ENCODE results near the gene PLCL1. TPM values are rescaled to one million over a fixed set of nuclear protein-coding genes. Genes with fewer than 3 reads are reported as not detected.

The PLCL1 gene
- total and polyA plus RNA-seq, 8 donors = 0.93 to 28.7 (median 3.1) TPM

DNA sequence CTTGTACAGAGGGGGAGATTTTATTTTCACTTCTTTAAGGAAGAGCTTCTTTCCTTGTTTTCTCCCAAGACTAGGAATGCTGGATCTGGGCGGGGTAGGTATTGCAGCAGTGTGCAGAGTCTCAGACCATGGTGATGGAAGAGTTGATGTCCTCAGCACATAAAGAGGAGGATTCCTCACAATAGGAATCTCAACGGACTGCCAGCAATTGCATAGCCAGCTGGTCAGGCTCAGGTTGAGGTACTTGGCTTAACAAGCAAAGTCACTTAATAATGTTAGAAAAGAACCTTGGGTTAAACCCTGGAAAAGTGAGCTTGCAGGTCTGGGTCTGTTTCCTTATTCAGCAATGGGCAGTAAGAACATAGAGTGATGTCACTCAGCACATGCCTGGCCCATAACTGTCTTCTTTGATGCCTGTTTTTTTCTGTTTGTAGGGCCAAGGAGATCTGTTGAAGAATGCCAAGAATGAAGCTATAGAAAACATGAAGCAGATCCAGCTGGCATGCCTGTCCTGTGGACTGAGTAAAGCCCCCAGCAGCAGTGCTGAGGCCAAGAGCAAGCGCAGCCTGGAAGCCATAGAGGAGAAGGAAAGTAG, 342.1 kb downstream of the PLCL1 start:
- Histone ChIP-seq H3K4me3 (no peak overlapping the region), H3K27ac (no peak overlapping the region), H3K36me3 (peaks cover 0 to 4% (median 0%) of the 10 kb centered on the region in 4 donors), H3K9me3 (no peaks in the 10 kb centered on the region), H3K27me3 (no peaks in the 10 kb centered on the region), H3K4me1 (no peaks in the 10 kb centered on the region)
- peak in 1 of 2 donors; percentile 23 for DNase-seq
- WGBS, 5 donors = 79 to 89% (median 87%) methylated on average over 3 of the region's 3 CpGs
- TF ChIP-seq, protein P1, sequence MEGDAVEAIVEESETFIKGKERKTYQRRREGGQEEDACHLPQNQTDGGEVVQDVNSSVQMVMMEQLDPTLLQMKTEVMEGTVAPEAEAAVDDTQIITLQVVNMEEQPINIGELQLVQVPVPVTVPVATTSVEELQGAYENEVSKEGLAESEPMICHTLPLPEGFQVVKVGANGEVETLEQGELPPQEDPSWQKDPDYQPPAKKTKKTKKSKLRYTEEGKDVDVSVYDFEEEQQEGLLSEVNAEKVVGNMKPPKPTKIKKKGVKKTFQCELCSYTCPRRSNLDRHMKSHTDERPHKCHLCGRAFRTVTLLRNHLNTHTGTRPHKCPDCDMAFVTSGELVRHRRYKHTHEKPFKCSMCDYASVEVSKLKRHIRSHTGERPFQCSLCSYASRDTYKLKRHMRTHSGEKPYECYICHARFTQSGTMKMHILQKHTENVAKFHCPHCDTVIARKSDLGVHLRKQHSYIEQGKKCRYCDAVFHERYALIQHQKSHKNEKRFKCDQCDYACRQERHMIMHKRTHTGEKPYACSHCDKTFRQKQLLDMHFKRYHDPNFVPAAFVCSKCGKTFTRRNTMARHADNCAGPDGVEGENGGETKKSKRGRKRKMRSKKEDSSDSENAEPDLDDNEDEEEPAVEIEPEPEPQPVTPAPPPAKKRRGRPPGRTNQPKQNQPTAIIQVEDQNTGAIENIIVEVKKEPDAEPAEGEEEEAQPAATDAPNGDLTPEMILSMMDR (IDR thresholded peaks at IDR 0.05) = no peak
- intact Hi-C loops (cut with DNase I; ENCODE audit: low total_unique reads) = no loop called here

DNA sequence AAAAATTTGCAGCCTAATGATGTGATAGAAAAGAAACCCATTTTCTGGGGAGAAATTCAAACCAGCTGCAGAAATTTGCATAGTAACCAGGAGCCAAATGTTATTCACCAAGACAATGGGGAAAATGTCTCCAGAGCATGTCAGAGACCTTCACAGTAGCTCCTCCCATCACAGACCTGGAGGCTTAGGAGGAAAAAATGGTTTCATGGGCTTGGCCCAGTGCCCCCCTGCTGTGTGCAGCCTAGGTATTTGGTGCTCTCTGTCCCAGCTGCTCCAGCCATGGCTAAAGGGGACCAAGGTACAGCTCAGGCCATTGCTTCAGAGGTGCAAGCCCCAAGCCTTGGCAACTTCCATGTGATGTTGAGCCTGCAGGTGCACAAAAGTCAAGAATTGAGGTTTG, 352.9 kb downstream of the PLCL1 start:
- no peaks in the 10 kb centered on the region for H3K4me1 ChIP-seq
- no peaks in the 10 kb centered on the region for H3K27me3 ChIP-seq
- no peak overlapping the region for H3K4me3 ChIP-seq
- TF ChIP-seq POLR2AphosphoS5 (IDR thresholded peaks at IDR 0.05) = no peak
- no peak for TF ChIP-seq EP300 (IDR thresholded peaks at IDR 0.05)
- TF ChIP-seq POLR2A (IDR thresholded peaks at IDR 0.05) = no peak
- TF ChIP-seq, protein P1 (IDR thresholded peaks at IDR 0.05) = no peak
- no peaks in the 10 kb centered on the region for H3K36me3 ChIP-seq
- peaks cover 0 to 12% (median 10%) of the 10 kb centered on the region in 4 donors for H3K9me3 ChIP-seq
- no peak for DNase-seq
- intact Hi-C loops (cut with DNase I; ENCODE audit: low total_unique reads) = no loop called here
- no peak overlapping the region for H3K27ac ChIP-seq

DNA sequence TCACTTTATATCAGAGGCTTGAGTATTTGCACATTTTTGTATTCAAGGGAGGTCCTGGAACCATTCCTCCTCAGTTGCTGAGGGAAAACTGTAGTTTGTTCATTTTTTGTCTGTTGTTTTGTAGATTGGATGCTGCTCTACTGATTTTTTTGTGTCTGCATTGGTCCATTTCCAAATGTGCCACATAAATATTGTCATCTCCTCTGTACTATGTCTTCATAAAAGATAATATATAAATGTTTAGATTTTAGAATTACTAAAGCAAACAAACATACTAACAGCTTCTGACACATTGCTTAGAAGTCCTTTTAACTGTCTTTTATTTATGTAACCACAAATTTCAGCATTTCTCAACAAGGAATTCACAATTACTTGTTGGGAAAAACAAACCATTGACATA, 356.8 kb downstream of the PLCL1 start:
- Histone ChIP-seq H3K36me3 (no peaks in the 10 kb centered on the region), H3K27ac (no peak overlapping the region), H3K9me3 (peaks cover 0 to 11% (median 8%) of the 10 kb centered on the region in 4 donors), H3K27me3 (no peaks in the 10 kb centered on the region), H3K4me1 (no peaks in the 10 kb centered on the region), H3K4me3 (no peak overlapping the region)
- TF ChIP-seq POLR2A (IDR thresholded peaks at IDR 0.05) (no peak), POLR2AphosphoS5 (IDR thresholded peaks at IDR 0.05) (no peak), EP300 (IDR thresholded peaks at IDR 0.05) (no peak)
- TF ChIP-seq, protein P1 (IDR thresholded peaks at IDR 0.05) = no peak
- DNase-seq = no peak
- intact Hi-C loops (cut with DNase I; ENCODE audit: low total_unique reads) = no loop called here

DNA sequence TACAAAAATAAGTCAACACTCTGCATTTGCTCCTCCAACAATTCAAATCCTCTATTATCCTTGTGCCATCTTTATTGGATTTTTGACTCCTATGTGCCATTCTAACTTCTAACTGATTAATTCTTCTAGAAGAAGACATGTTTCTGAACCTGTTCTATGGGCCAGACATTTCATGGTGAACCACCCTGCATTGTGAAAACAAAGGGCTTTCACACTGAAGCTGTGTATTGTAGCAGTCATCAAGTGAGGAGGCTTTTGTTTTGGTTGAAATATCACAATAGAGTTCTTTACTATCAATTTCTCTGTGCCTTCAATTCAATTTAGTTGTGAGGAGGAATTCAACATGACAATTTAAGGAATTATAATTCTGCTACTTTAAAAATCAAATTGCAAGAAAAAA, 357.9 kb downstream of the PLCL1 start:
- intact Hi-C loops (cut with DNase I; ENCODE audit: low total_unique reads) = no loop called here
- Histone ChIP-seq H3K27me3 (no peaks in the 10 kb centered on the region), H3K9me3 (peaks cover 0 to 7% (median 6%) of the 10 kb centered on the region in 4 donors), H3K36me3 (no peaks in the 10 kb centered on the region), H3K27ac (no peak overlapping the region), H3K4me3 (no peak overlapping the region), H3K4me1 (no peaks in the 10 kb centered on the region)
- TF ChIP-seq POLR2AphosphoS5 (IDR thresholded peaks at IDR 0.05) = no peak
- TF ChIP-seq, protein P1 (IDR thresholded peaks at IDR 0.05) = no peak
- TF ChIP-seq EP300 (IDR thresholded peaks at IDR 0.05) = no peak
- no peak for TF ChIP-seq POLR2A (IDR thresholded peaks at IDR 0.05)
- no peak for DNase-seq
